Coronary artery (tissue), 2 donors: Measurements from ENCODE around the gene DOCK1.
A peak's percentile ranks its signal among the peaks of the same experiment; 100 is the strongest.

Experiments
- DNase-seq: peaks from one replicate; pipeline ENCODE4 v3.0.0-alpha.2; 2017; ENCODE audit warnings: low spot score
- H3K27ac ChIP-seq, 2 donors: fragments of 200-600 bp; sonication (generic); one replicate each; pipeline ENCODE4 v1.5.1; 2016 to 2019
- H3K4me3 ChIP-seq: fragments of 200-600 bp; sonication (generic); 2 replicates; pipeline ENCODE4 v1.5.1; 2016; ENCODE audit warnings: mild to moderate bottlenecking, moderate library complexity
- TF ChIP-seq, protein P1 (sequence below): fragments of 200-600 bp; sonication (generic); IDR thresholded peaks from one replicate; pipeline ENCODE4 v1.5.1; 2019; ENCODE audit warnings: antibody characterized with exemption

DOCK1 gene

GRCh38 chr10:127196282-127197153 is 291.3 kb downstream of the DOCK1 start, which contains the start of gene INSYN2A:
Gene INSYN2A (minus strand): TSS chr10:127196591. CDS start chr10:127176395, 20,196 bp downstream.
- peak within 1 kb of the TSS; percentile 72 for H3K4me3 ChIP-seq
- H3K27ac ChIP-seq, result no peak within 1 kb of the TSS
- TF ChIP-seq, protein P1, sequence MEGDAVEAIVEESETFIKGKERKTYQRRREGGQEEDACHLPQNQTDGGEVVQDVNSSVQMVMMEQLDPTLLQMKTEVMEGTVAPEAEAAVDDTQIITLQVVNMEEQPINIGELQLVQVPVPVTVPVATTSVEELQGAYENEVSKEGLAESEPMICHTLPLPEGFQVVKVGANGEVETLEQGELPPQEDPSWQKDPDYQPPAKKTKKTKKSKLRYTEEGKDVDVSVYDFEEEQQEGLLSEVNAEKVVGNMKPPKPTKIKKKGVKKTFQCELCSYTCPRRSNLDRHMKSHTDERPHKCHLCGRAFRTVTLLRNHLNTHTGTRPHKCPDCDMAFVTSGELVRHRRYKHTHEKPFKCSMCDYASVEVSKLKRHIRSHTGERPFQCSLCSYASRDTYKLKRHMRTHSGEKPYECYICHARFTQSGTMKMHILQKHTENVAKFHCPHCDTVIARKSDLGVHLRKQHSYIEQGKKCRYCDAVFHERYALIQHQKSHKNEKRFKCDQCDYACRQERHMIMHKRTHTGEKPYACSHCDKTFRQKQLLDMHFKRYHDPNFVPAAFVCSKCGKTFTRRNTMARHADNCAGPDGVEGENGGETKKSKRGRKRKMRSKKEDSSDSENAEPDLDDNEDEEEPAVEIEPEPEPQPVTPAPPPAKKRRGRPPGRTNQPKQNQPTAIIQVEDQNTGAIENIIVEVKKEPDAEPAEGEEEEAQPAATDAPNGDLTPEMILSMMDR, result no peak
- no peak for DNase-seq

- H3K4me3 ChIP-seq, result no peak overlapping the region
- H3K27ac ChIP-seq, result no peak overlapping the region
- no peak for DNase-seq
- TF ChIP-seq, protein P1, result no peak
Observed at GRCh38 chr10:127197154-127197432, 291.9 kb downstream of the DOCK1 start.

- Histone ChIP-seq H3K4me3 (no peak overlapping the region), H3K27ac (no peak overlapping the region)
- TF ChIP-seq, protein P1, result no peak
- DNase-seq, result no peak
Observed at GRCh38 chr10:127198307-127198706, 293.1 kb downstream of the DOCK1 start.

- DNase-seq, result no peak
- TF ChIP-seq, protein P1, result no peak
- H3K27ac ChIP-seq, result no peak overlapping the region
- no peak overlapping the region for H3K4me3 ChIP-seq
Observed at GRCh38 chr10:127198721-127199120, 293.5 kb downstream of the DOCK1 start.

- TF ChIP-seq, protein P1, result no peak
- Histone ChIP-seq H3K4me3 (no peak overlapping the region), H3K27ac (no peak overlapping the region)
- DNase-seq, result no peak
Observed at GRCh38 chr10:127200646-127201045, 295.4 kb downstream of the DOCK1 start.

DNA sequence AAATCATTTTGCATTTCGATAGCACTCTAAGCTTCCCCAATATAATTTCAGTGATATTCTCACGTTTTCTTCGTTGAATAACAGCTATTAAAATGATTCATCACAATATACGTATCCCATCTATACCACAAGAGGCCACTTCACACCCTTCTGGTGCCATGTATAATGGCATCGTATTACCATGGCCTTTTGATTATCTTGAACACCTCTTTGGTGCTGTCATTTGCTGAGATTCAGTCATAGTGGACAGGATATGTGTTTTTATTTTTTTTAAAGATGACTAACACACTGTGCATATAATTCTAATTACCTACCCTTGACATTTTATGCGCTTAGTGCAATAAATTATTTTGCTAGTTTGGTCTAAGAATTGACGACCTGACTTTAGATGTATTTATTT is 297.8 kb downstream of the DOCK1 start:
- DNase-seq, result no peak
- TF ChIP-seq, protein P1, result no peak
- Histone ChIP-seq H3K27ac (no peak overlapping the region), H3K4me3 (no peak overlapping the region)

DNA sequence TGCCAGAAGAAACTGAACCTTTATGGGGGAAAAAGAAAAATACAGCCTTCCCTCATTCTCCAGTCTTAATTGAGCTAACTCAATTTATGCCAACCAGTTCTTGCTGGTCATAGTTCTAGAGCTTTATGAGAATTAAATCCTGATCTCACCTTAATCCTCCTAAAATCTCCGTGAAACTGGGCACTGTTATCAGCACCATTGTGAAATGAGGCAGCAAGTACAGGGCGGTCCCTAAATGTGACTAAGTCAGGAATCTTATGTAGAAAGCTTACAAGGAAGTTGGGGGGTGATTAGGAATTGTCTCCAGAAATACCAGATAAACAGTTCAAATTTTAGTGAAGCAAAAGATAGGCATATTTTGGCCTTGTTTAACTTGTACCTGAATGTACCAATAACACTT is 301.9 kb downstream of the DOCK1 start:
- DNase-seq, result no peak

More for the DNA sequence above, 301.9 kb downstream of the DOCK1 start:
- H3K4me3 ChIP-seq, result no peak overlapping the region
- no peak overlapping the region for H3K27ac ChIP-seq
- TF ChIP-seq, protein P1, result no peak
